ENCODE results near the gene FUT8.

FUT8 gene

GRCh38 chr14:65776193-65776852 is 363.8 kb downstream of the FUT8 start:
- no peaks in the 10 kb centered on the region for H3K36me3 ChIP-seq (ENCODE audit: insufficient read depth, low read length)
- H3K4me1 ChIP-seq (ENCODE audit: insufficient read depth, low read length): no peaks in the 10 kb centered on the region
- no peaks in the 10 kb centered on the region for H3K9me3 ChIP-seq (ENCODE audit: insufficient read depth, low read depth, low read length)
- H3K4me3 ChIP-seq (ENCODE audit: low read length): no peak overlapping the region
- no peak overlapping the region for H3K9ac ChIP-seq (ENCODE audit: low read depth, low read length)
- H3K27me3 ChIP-seq (ENCODE audit: insufficient read depth, low read length): no peaks in the 10 kb centered on the region
- no peak overlapping the region for H3K27ac ChIP-seq (ENCODE audit: low read depth, low read length)
- 83% methylated on average over 4 of the region's 4 CpGs for WGBS

GRCh38 chr14:65780566-65780965 is 368.0 kb downstream of the FUT8 start:
- Histone ChIP-seq H3K27me3 (ENCODE audit: insufficient read depth, low read length) (no peaks in the 10 kb centered on the region), H3K27ac (ENCODE audit: low read depth, low read length) (no peak overlapping the region), H3K9ac (ENCODE audit: low read depth, low read length) (no peak overlapping the region), H3K9me3 (ENCODE audit: insufficient read depth, low read depth, low read length) (no peaks in the 10 kb centered on the region), H3K36me3 (ENCODE audit: insufficient read depth, low read length) (no peaks in the 10 kb centered on the region), H3K4me1 (ENCODE audit: insufficient read depth, low read length) (no peaks in the 10 kb centered on the region), H3K4me3 (ENCODE audit: low read length) (no peak overlapping the region)
- WGBS: 91% methylated on average over 2 of the region's 2 CpGs

GRCh38 chr14:65783101-65783500 is 370.6 kb downstream of the FUT8 start:
- no peak overlapping the region for H3K9ac ChIP-seq (ENCODE audit: low read depth, low read length)
- no peaks in the 10 kb centered on the region for H3K27me3 ChIP-seq (ENCODE audit: insufficient read depth, low read length)
- no peaks in the 10 kb centered on the region for H3K4me1 ChIP-seq (ENCODE audit: insufficient read depth, low read length)
- H3K4me3 ChIP-seq (ENCODE audit: low read length): no peak overlapping the region
- no peaks in the 10 kb centered on the region for H3K36me3 ChIP-seq (ENCODE audit: insufficient read depth, low read length)
- WGBS: 98% methylated on average over 2 of the region's 3 CpGs
- H3K9me3 ChIP-seq (ENCODE audit: insufficient read depth, low read depth, low read length): no peaks in the 10 kb centered on the region
- H3K27ac ChIP-seq (ENCODE audit: low read depth, low read length): no peak overlapping the region

- 88% methylated on average over 1 of the region's 1 CpG for WGBS
- Histone ChIP-seq H3K27me3 (ENCODE audit: insufficient read depth, low read length) (no peaks in the 10 kb centered on the region), H3K36me3 (ENCODE audit: insufficient read depth, low read length) (no peaks in the 10 kb centered on the region), H3K4me1 (ENCODE audit: insufficient read depth, low read length) (no peaks in the 10 kb centered on the region), H3K9ac (ENCODE audit: low read depth, low read length) (no peak overlapping the region), H3K9me3 (ENCODE audit: insufficient read depth, low read depth, low read length) (no peaks in the 10 kb centered on the region), H3K27ac (ENCODE audit: low read depth, low read length) (no peak overlapping the region), H3K4me3 (ENCODE audit: low read length) (no peak overlapping the region)
Measured at GRCh38 chr14:65783576-65783975, 371.0 kb downstream of the FUT8 start.

- H3K9ac ChIP-seq (ENCODE audit: low read depth, low read length): no peak overlapping the region
- no peak overlapping the region for H3K27ac ChIP-seq (ENCODE audit: low read depth, low read length)
- no peaks in the 10 kb centered on the region for H3K9me3 ChIP-seq (ENCODE audit: insufficient read depth, low read depth, low read length)
- WGBS: 89% methylated on average over 2 of the region's 2 CpGs
- H3K27me3 ChIP-seq (ENCODE audit: insufficient read depth, low read length): no peaks in the 10 kb centered on the region
- H3K36me3 ChIP-seq (ENCODE audit: insufficient read depth, low read length): no peaks in the 10 kb centered on the region
- no peaks in the 10 kb centered on the region for H3K4me1 ChIP-seq (ENCODE audit: insufficient read depth, low read length)
- H3K4me3 ChIP-seq (ENCODE audit: low read length): no peak overlapping the region
Measured at GRCh38 chr14:65784574-65784973, 372.0 kb downstream of the FUT8 start.

- Histone ChIP-seq H3K9me3 (ENCODE audit: insufficient read depth, low read depth, low read length) (no peaks in the 10 kb centered on the region), H3K4me1 (ENCODE audit: insufficient read depth, low read length) (no peaks in the 10 kb centered on the region), H3K36me3 (ENCODE audit: insufficient read depth, low read length) (no peaks in the 10 kb centered on the region), H3K9ac (ENCODE audit: low read depth, low read length) (no peak overlapping the region), H3K27me3 (ENCODE audit: insufficient read depth, low read length) (no peaks in the 10 kb centered on the region), H3K27ac (ENCODE audit: low read depth, low read length) (no peak overlapping the region), H3K4me3 (ENCODE audit: low read length) (no peak overlapping the region)
Measured at GRCh38 chr14:65787461-65787860, 374.9 kb downstream of the FUT8 start.

- Histone ChIP-seq H3K27ac (ENCODE audit: low read depth, low read length) (no peak overlapping the region), H3K9ac (ENCODE audit: low read depth, low read length) (no peak overlapping the region), H3K4me3 (ENCODE audit: low read length) (no peak overlapping the region), H3K9me3 (ENCODE audit: insufficient read depth, low read depth, low read length) (no peaks in the 10 kb centered on the region), H3K36me3 (ENCODE audit: insufficient read depth, low read length) (no peaks in the 10 kb centered on the region), H3K27me3 (ENCODE audit: insufficient read depth, low read length) (no peaks in the 10 kb centered on the region), H3K4me1 (ENCODE audit: insufficient read depth, low read length) (no peaks in the 10 kb centered on the region)
- 94% methylated on average over 5 of the region's 5 CpGs for WGBS
Measured at GRCh38 chr14:65788876-65789275, 376.3 kb downstream of the FUT8 start.

GRCh38 chr14:65789363-65789762 is 376.8 kb downstream of the FUT8 start:
- WGBS: 88% methylated on average over 14 of the region's 14 CpGs
- no peaks in the 10 kb centered on the region for H3K4me1 ChIP-seq (ENCODE audit: insufficient read depth, low read length)
- no peaks in the 10 kb centered on the region for H3K27me3 ChIP-seq (ENCODE audit: insufficient read depth, low read length)
- H3K9me3 ChIP-seq (ENCODE audit: insufficient read depth, low read depth, low read length): no peaks in the 10 kb centered on the region
- H3K9ac ChIP-seq (ENCODE audit: low read depth, low read length): no peak overlapping the region
- H3K36me3 ChIP-seq (ENCODE audit: insufficient read depth, low read length): no peaks in the 10 kb centered on the region
- no peak overlapping the region for H3K4me3 ChIP-seq (ENCODE audit: low read length)
- H3K27ac ChIP-seq (ENCODE audit: low read depth, low read length): no peak overlapping the region

GRCh38 chr14:65790172-65790815 is 377.8 kb downstream of the FUT8 start:
- no peak overlapping the region for H3K9ac ChIP-seq (ENCODE audit: low read depth, low read length)
- WGBS: 66% methylated on average over 6 of the region's 7 CpGs
- H3K36me3 ChIP-seq (ENCODE audit: insufficient read depth, low read length): no peaks in the 10 kb centered on the region
- no peak overlapping the region for H3K27ac ChIP-seq (ENCODE audit: low read depth, low read length)
- no peaks in the 10 kb centered on the region for H3K4me1 ChIP-seq (ENCODE audit: insufficient read depth, low read length)
- no peaks in the 10 kb centered on the region for H3K9me3 ChIP-seq (ENCODE audit: insufficient read depth, low read depth, low read length)
- no peaks in the 10 kb centered on the region for H3K27me3 ChIP-seq (ENCODE audit: insufficient read depth, low read length)
- H3K4me3 ChIP-seq (ENCODE audit: low read length): no peak overlapping the region

- Histone ChIP-seq H3K4me3 (ENCODE audit: low read length) (no peak overlapping the region), H3K36me3 (ENCODE audit: insufficient read depth, low read length) (no peaks in the 10 kb centered on the region), H3K27me3 (ENCODE audit: insufficient read depth, low read length) (no peaks in the 10 kb centered on the region), H3K9ac (ENCODE audit: low read depth, low read length) (no peak overlapping the region), H3K4me1 (ENCODE audit: insufficient read depth, low read length) (no peaks in the 10 kb centered on the region), H3K27ac (ENCODE audit: low read depth, low read length) (no peak overlapping the region), H3K9me3 (ENCODE audit: insufficient read depth, low read depth, low read length) (no peaks in the 10 kb centered on the region)
- WGBS: 84% methylated on average over 14 of the region's 14 CpGs
Measured at GRCh38 chr14:65791191-65791981, 378.9 kb downstream of the FUT8 start.

GRCh38 chr14:65792208-65792905 is 379.8 kb downstream of the FUT8 start:
- Histone ChIP-seq H3K9ac (ENCODE audit: low read depth, low read length) (no peak overlapping the region), H3K36me3 (ENCODE audit: insufficient read depth, low read length) (no peaks in the 10 kb centered on the region), H3K27me3 (ENCODE audit: insufficient read depth, low read length) (no peaks in the 10 kb centered on the region), H3K4me3 (ENCODE audit: low read length) (no peak overlapping the region), H3K4me1 (ENCODE audit: insufficient read depth, low read length) (no peaks in the 10 kb centered on the region), H3K9me3 (ENCODE audit: insufficient read depth, low read depth, low read length) (no peaks in the 10 kb centered on the region), H3K27ac (ENCODE audit: low read depth, low read length) (no peak overlapping the region)
- WGBS: 81% methylated on average over 9 of the region's 9 CpGs

All from HUES64 (cell line).